ENCODE measurements around the gene NKD1.

NKD1 gene

DNA sequence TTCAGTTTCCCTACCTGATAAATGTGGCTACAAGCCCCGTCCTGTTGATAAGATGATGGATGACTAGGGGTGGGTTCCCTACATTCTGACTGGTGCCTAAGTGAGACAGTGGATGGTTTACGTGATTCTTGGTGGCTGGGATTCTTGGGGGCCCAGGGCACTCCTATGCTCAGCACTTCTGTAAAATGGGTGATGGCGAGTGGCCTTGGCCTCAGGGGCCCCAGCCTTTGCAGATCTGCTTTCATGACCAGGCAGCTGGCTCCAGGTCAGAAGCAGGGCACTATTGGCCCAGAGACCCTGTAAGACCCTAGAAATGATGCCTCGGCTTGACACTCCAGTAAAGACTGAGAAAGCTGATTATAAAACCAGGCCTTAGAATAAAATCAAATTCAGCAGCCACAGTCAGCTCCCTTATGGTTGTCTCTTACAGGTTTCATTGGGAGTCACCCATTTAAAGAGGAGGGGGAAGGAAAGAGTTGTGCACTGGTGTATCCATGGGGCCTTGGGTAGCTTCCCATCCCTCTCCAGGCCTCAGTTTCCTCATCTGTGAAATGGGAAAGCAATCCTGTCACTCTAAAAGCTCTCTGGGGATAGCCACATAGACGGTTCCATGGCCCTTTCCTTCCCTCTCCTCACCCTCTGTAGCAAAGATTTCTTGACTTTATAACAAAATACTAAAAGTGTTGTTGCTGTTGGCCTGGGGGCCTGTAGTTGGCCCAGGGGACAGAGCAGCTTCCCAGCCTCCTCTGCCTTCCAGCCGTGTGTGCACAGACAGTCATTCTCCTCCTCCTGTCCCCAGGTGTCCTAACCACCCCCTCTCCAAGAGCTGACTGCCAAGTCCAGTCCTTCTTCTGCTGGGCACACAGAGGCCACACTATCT is 131.7 kb downstream of the NKD1 start:
- FAIRE-seq = no peak

DNA sequence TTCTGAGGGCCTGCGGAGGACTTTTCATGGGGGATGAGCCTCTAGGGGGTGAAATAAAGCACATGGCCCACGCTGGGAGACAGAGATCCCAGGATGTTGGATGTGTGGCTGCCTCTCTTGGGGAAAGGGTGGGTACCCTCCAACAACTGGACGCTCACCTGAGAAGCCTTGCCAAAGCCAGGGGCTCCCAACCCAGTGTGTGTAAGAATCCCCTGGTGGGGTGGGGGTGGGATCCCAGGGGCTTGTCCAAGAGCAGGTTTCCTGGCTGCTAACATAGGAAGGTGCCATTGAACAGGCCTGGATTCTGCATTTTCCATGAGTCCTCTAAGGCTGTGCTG is 132.3 kb downstream of the NKD1 start:
- FAIRE-seq = no peak

DNA sequence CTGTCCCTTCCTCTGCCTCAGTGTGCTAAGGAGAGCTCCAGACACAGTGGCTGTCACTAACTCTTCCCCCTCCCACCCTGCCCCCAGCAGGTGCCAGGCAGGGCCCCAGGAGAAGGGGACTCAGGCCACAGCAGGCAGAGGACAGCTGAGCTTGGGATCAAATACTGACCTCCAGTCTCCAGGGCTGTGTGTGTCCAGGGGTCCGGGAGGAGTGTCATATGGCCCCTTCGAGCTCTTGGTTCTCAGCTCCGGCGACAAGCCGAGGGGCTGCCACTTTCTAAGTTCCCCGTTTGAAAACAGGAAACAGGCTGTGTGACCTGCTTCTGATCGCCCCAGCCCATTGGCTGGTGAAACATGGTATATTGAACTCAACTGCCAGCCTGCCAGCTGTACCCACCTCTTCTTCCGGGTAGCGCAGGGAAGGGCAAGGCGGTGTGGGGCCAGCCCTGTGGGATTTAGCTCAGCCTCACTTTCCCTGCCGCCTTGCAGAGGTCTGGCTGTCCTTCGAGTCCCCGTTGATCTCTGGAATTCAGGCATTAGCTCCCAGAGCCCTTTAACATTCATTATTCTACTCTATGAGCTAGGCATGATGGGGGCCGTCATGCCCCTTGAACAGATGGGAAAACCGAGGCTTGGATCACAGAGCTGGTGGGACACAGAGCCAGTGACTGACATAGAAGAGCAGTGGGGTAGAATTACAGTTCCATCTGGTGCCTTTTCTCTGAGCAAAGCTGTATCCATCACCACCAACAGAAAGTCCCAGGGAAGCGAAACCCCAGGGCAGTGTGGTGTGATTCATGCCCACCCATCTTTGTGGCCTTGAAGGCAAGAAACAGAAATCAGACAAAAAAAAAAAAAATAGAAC is 133.1 kb downstream of the NKD1 start, which contains the start of gene SNX20:
SNX20 (minus strand) TSS at position 292 of the 865 bp plus-strand sequence. CDS start 3,786 bp downstream, outside the sequence.
- FAIRE-seq = no peak

DNA sequence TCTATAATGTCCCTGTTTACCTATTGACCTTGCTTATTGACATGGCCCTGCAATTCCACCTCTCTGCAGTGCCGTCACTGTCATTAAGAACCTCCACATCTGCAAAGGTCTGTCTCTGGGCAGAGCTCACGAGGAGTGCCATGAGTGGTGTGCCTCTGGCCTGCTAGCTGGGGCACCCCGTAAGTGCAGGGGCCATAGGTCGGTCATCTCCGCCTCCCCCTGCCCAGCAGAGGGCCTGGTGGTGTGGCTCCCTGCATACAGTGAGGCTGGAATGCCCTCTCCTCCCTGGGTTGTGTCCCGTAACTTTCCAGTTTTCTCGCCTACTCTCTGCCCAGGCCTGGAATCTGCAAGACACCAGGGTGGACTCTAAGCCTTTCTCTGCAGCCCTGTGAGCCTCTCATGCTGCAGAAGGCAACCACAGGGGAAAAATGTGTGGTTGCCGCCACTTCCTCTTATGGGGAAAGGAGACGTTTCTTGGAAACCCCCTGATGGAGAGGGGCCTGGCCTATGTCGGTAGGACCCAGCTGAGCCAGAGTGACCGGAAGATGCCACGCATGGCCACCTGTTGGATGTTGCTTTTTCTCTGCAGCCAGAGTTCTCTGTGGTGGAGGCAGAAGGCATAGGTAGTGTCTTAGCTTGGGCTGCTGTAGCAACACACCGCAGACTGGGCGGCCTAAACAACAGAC is 135.6 kb downstream of the NKD1 start:
- no peak for FAIRE-seq

- FAIRE-seq = no peak
These were observed 136.7 kb downstream of the NKD1 start for GRCh38 chr16:50684823-50685461.

GRCh38 chr16:50685462-50686063 is 137.4 kb downstream of the NKD1 start:
- FAIRE-seq = no peak

GRCh38 chr16:50688083-50688482 is 139.9 kb downstream of the NKD1 start:
- no peak for FAIRE-seq

DNA sequence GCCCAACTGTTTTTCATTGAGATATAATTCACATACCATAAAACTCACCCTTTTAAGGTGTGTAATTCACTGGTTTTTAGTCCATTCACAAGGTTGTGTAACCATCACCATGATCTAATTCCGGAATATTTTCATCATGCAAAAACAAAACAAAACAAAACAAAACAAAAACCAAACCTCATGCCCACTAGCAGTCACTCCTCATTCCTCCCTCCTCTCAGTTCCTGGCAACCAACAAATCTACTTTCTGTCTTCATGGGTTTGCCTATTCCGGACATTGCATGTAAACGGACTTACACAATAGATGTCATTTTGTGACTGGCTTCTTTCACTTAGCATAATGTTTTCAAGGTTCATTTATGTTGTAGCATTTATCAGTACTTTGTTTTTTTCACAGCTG is 140.7 kb downstream of the NKD1 start:
- no peak for FAIRE-seq

GRCh38 chr16:50690177-50690576 is 142.0 kb downstream of the NKD1 start:
- FAIRE-seq = no peak

- no peak for FAIRE-seq
These were observed 144.4 kb downstream of the NKD1 start for GRCh38 chr16:50692644-50692998.

- no peak for FAIRE-seq
These were observed 145.0 kb downstream of the NKD1 start, which contains the start of gene NOD2 for GRCh38 chr16:50692999-50693781. Gene NOD2 (plus strand): TSS chr16:50693606. CDS start chr16:50699496, 5,890 bp downstream.

- FAIRE-seq = no peak
These were observed 146.0 kb downstream of the NKD1 start for GRCh38 chr16:50694206-50694605.

DNA sequence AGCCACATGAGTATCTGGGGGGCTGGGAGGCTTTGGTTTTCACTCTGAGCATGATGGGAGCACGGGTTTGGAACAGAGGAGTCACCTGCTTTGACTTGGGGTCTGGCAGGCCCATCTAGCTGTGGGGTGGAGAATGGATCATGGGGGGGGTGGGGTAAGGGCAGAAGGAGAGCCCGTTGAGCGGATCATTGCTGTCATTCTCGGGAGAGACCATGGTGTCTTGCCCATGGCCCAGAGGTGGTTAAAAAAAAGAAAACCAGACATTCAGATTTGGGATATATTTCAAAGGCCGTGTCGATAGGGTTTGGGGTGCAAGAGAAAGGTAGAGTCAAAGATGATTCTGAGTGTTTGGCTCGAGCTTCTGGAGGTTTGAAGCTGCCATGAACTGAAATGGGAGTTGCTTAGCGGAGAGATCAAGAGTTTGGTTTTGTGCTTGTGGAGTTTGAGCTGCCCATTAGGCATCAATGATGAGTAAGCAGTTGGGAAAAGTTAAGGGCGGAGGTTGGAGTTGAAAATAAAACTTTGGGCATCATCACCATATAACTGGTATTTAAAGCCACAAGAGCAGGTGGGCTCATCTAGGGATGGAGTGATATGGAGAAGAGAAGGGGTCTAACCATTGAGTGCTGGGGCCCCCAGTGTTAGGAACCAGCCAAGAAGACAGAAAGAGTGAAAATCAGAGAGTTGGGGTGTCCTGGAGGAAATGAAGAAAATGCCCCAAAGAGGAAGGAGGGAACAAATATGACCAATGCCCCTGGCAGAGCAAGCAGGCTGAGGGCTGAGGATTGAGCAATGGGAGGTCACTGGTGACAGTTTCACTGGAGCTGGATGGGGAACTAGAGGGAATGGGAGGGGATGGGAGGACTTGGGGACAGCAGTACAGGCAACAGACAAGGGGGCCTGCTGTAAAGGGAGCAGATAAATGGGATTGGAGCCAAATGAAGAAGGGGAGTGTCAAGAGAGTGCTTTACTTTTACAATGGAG is 147.1 kb downstream of the NKD1 start:
- FAIRE-seq = no peak

DNA sequence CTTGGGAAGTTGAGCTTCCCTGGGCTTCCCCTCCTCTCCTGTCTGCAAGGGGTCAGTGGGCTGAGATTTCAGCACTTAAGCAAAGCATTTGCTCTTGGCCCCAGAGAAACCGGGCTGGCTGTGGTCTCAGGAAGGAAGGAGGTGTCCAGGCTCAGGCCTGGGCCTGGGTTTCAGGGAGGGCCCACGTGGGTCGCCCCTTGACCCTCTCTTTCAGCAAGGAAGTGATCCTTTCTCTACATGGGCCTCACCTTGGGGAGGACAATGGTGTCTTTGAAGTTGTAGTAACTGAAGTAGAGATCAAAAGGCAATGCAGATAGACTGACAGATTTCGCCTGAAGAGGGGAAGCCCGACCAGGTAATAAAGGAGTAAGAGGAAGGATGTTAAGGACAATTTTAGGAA is 147.9 kb downstream of the NKD1 start:
- FAIRE-seq = no peak

DNA sequence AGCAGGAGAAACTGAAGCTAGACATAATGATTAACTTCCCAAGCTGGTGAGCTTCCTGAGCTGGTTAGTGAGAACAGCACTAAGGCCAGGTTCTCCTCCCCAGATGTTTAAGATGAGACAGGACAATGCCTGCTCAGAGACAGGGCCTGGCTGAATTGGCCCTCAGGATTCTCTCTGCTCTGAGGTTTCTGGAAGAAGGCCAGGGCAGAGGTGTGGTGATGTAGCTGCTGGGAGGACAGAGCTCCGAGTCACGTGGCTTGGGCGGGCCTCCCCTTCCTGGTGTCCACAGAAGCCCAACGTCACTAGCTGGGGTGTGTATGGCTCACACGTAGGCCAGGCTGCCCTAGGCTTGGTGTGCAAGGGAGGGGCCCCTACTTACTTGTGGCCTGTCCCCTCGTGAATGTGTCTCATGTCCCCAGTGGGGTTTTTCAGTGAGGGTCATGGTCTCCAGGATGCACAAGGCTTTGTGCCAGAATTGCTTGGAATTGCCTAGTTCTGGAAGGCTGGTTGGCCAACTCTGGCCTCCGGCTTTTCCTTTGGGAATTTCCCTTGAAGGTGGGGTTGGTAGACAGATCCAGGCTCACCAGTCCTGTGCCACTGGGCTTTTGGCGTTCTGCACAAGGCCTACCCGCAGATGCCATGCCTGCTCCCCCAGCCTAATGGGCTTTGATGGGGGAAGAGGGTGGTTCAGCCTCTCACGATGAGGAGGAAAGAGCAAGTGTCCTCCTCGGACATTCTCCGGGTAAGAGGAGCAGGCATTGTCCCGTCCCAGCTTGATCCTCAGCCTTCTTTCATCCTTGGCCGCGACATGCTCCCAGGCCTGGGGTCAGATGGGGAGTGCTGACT is 148.6 kb downstream of the NKD1 start:
- no peak for FAIRE-seq

DNA sequence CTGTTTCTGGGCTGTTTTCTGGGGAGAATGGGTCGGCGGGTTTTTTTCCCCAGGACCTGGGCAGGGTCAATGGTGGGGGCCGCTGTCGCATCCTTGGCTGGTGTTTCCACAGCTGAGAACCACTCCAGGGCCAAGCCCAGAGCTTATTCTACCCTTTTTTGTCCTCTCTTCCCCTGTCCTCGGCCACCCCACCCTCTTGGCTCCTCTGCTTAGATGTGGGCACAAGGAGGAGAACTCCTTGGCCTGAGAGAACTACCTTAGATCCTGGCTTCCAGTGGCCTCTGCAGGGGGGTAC is 149.2 kb downstream of the NKD1 start:
- no peak for FAIRE-seq

- FAIRE-seq = no peak
These were observed 149.9 kb downstream of the NKD1 start for GRCh38 chr16:50697881-50698767.
